ENCODE results near the gene MAGI2.

GRCh38 chr7:78359836-78360235 lies 1093.6 kb downstream of the MAGI2 start:
- TF ChIP-seq FOXA1 (IDR thresholded peaks at IDR 0.05) (no peak), ATF3 (IDR thresholded peaks at IDR 0.05) (no peak), CTCF (IDR thresholded peaks at IDR 0.05; ENCODE audit: low read depth, low read length, missing input control) (no peak), SP1 (IDR thresholded peaks at IDR 0.05) (no peak), GABPA (IDR thresholded peaks at IDR 0.05 in 1 of 2, conservative IDR thresholded peaks at IDR 0.05 in 1 of 2) (no peak), MAX (IDR thresholded peaks at IDR 0.05) (no peak)

Data from liver (tissue), 3 donors.